ENCODE measurements around the gene MYCBPAP.

MYCBPAP gene

GRCh38 chr17:50520483-50520882, 12.2 kb downstream of the MYCBPAP start:
- no peak for DNase-seq

GRCh38 chr17:50521514-50521913, 13.3 kb downstream of the MYCBPAP start:
- DNase-seq: no peak

GRCh38 chr17:50522766-50523165, 14.5 kb downstream of the MYCBPAP start:
- no peak for DNase-seq

- no peak for DNase-seq
These were observed 15.0 kb downstream of the MYCBPAP start for GRCh38 chr17:50523208-50523607.

GRCh38 chr17:50524838-50525237, 16.6 kb downstream of the MYCBPAP start:
- DNase-seq: no peak

GRCh38 chr17:50527155-50527762, 19.0 kb downstream of the MYCBPAP start:
- DNase-seq: no peak

- DNase-seq: no peak
These were observed 19.8 kb downstream of the MYCBPAP start for GRCh38 chr17:50527949-50528474.

- DNase-seq: no peak
These were observed 21.6 kb downstream of the MYCBPAP start for GRCh38 chr17:50529849-50530248.

- DNase-seq: no peak
These were observed 23.3 kb downstream of the MYCBPAP start for GRCh38 chr17:50531428-50532025.

- DNase-seq: no peak
These were observed 24.3 kb downstream of the MYCBPAP start, which contains the start of gene EPN3 for GRCh38 chr17:50532452-50533024. EPN3 (plus strand) TSS chr17:50532735; CDS start chr17:50536557, 3,822 bp downstream.

- DNase-seq: no peak
These were observed 24.9 kb downstream of the MYCBPAP start for GRCh38 chr17:50533185-50533584.

- DNase-seq: no peak
These were observed 25.5 kb downstream of the MYCBPAP start for GRCh38 chr17:50533720-50534148.

GRCh38 chr17:50534222-50534978, 26.2 kb downstream of the MYCBPAP start:
- DNase-seq: peak; percentile 9 to 20

- DNase-seq: no peak
These were observed 26.7 kb downstream of the MYCBPAP start for GRCh38 chr17:50534979-50535326.

GRCh38 chr17:50535407-50535806, 27.2 kb downstream of the MYCBPAP start:
- no peak for DNase-seq

GRCh38 chr17:50536683-50537646, 28.7 kb downstream of the MYCBPAP start:
- DNase-seq: no peak

- DNase-seq: no peak
These were observed 29.7 kb downstream of the MYCBPAP start for GRCh38 chr17:50537721-50538548.

- no peak for DNase-seq
These were observed 30.5 kb downstream of the MYCBPAP start for GRCh38 chr17:50538549-50539410.

GRCh38 chr17:50539762-50540559, 31.7 kb downstream of the MYCBPAP start:
- no peak for DNase-seq

Data from activated CD4-positive, alpha-beta T cell treated with anti-CD3 and anti-CD28 coated beads, Interleukin-2, amount 50 U/mL, for 4 hours (primary cell).